ENCODE results near the gene TIGAR.

TIGAR gene

GRCh38 chr12:4386801-4387200 lies 65.8 kb downstream of the TIGAR start:
- no peak for DNase-seq

GRCh38 chr12:4387607-4388006 lies 66.6 kb downstream of the TIGAR start:
- no peak for DNase-seq

- DNase-seq: no peak
These were observed 67.0 kb downstream of the TIGAR start for GRCh38 chr12:4388032-4388431.

- DNase-seq: no peak
These were observed 67.6 kb downstream of the TIGAR start for GRCh38 chr12:4388662-4389061.

- no peak for DNase-seq
These were observed 71.3 kb downstream of the TIGAR start for GRCh38 chr12:4392223-4392742.

- DNase-seq: no peak
These were observed 72.2 kb downstream of the TIGAR start for GRCh38 chr12:4393211-4393610.

- no peak for DNase-seq
These were observed 74.8 kb downstream of the TIGAR start for GRCh38 chr12:4395818-4396217.

GRCh38 chr12:4401117-4401516 lies 80.1 kb downstream of the TIGAR start:
- DNase-seq: no peak

GRCh38 chr12:4402996-4403395 lies 82.0 kb downstream of the TIGAR start:
- DNase-seq: no peak
